SK-N-SH treated with all-trans-retinoic acid at 6 μM for 48 hours (cell line): ENCODE data around the gene IL9R.

Experiments used
- ARNTL ChIP-seq: fragments of 450-650 bp; formaldehyde crosslinking; IDR thresholded peaks from 2 replicates; pipeline ENCODE4 v1.5.0; 2020; ENCODE audit warnings: low read depth, mild to moderate bottlenecking, moderate library complexity, borderline replicate concordance
- CREB5 ChIP-seq: fragments of 250-450 bp; sonication (Bioruptor Pico); IDR thresholded peaks from 2 replicates; pipeline ENCODE4 v1.5.1; 2020; ENCODE audit warnings: low read depth, mild to moderate bottlenecking, moderate library complexity
- CSDC2 ChIP-seq: fragments of 250-450 bp; sonication (Bioruptor Pico); IDR thresholded peaks from 2 replicates; pipeline ENCODE4 v1.5.0; 2020; ENCODE audit warnings: mild to moderate bottlenecking, moderate library complexity
- CSRNP3 ChIP-seq: fragments of 250-450 bp; sonication (Bioruptor Pico); IDR thresholded peaks from 2 replicates; pipeline ENCODE4 v1.5.1; 2021; ENCODE audit warnings: mild to moderate bottlenecking, moderate library complexity
- ESRRG ChIP-seq: fragments of 250-450 bp; sonication (Bioruptor Pico); IDR thresholded peaks from 2 replicates; pipeline ENCODE4 v1.6.1; 2021; ENCODE audit warnings: mild to moderate bottlenecking
- GLIS3 ChIP-seq: fragments of 250-450 bp; sonication (Bioruptor Pico); IDR thresholded peaks from 2 replicates; pipeline ENCODE4 v1.5.0; 2020; ENCODE audit warnings: mild to moderate bottlenecking, moderate library complexity
- ISL1 ChIP-seq: fragments of 250-450 bp; sonication (Bioruptor Pico); IDR thresholded peaks from 2 replicates; pipeline ENCODE4 v2.1.2; 2022; ENCODE audit warnings: mild to moderate bottlenecking, moderate library complexity
- POU6F1 ChIP-seq: fragments of 250-450 bp; sonication (Bioruptor Pico); IDR thresholded peaks from 2 replicates; pipeline ENCODE4 v1.8.0; 2021; ENCODE audit warnings: low read depth, mild to moderate bottlenecking, moderate library complexity, borderline replicate concordance
- PPARA ChIP-seq: fragments of 250-450 bp; sonication (Bioruptor Pico); IDR thresholded peaks from 2 replicates; pipeline ENCODE4 v1.5.0; 2020; ENCODE audit warnings: mild to moderate bottlenecking, borderline replicate concordance
- ZFP3 ChIP-seq: fragments of 250-450 bp; sonication (Bioruptor Pico); IDR thresholded peaks from 2 replicates; pipeline ENCODE4 v1.5.0; 2020; ENCODE audit warnings: mild to moderate bottlenecking, moderate library complexity
- ZFP30 ChIP-seq: fragments of 450-650 bp; formaldehyde crosslinking; IDR thresholded peaks from 2 replicates; pipeline ENCODE4 v1.5.0; 2022; ENCODE audit warnings: mild to moderate bottlenecking, moderate library complexity
- ZNF565 ChIP-seq: fragments of 450-650 bp; formaldehyde crosslinking; conservative IDR thresholded peaks from 2 replicates; pipeline ENCODE4 v1.5.0; 2020; ENCODE audit warnings: low read depth, mild to moderate bottlenecking, moderate library complexity

GRCh38 chrX:155959018-155959587, 38.4 kb upstream of the IL9R start:
- TF ChIP-seq PPARA: no peak
- no peak for TF ChIP-seq CREB5 (CRISPR knock-in tag)
- no peak for TF ChIP-seq ZFP30 (CRISPR knock-in tag)
- TF ChIP-seq GLIS3 (CRISPR knock-in tag): no peak
- TF ChIP-seq ISL1 (CRISPR knock-in tag): no peak
- TF ChIP-seq CSRNP3 (CRISPR knock-in tag): no peak
- no peak for TF ChIP-seq CSDC2 (CRISPR knock-in tag)
- no peak for TF ChIP-seq ESRRG (CRISPR knock-in tag)
- no peak for TF ChIP-seq ZFP3 (CRISPR knock-in tag)
- no peak for TF ChIP-seq ARNTL (CRISPR knock-in tag)
- no peak for TF ChIP-seq ZNF565 (CRISPR knock-in tag)
- no peak for TF ChIP-seq POU6F1
